HG02588 (cell line): ENCODE data around the gene CASP9.

ENCODE experiments used
- ATAC-seq: cut with Tn5 transposase; IDR thresholded peaks from one replicate; pipeline ENCODE4 v1.9.1; 2021; ENCODE audit warnings: mild to moderate bottlenecking, moderate library complexity; ENCODE audit not compliant: unreplicated experiment

Gene CASP9

DNA sequence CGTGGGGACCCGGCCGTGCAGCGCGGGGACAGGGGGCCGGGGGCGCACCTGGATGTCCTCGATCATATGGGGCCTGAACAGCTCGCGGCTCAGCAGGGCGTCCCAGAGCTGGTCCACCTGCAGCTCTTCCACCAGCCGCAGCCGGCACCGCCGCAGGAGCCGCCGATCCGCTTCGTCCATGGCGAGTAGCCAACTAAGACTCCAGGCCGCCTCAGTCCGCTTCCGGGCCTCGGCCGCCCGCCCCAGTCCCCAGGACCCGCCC, at the start of gene CASP9:
CASP9 (minus strand) TSS at position 195 of the 262 bp plus-strand sequence; CDS start at position 180, 15 bp downstream.
- ATAC-seq = no peak

DNA sequence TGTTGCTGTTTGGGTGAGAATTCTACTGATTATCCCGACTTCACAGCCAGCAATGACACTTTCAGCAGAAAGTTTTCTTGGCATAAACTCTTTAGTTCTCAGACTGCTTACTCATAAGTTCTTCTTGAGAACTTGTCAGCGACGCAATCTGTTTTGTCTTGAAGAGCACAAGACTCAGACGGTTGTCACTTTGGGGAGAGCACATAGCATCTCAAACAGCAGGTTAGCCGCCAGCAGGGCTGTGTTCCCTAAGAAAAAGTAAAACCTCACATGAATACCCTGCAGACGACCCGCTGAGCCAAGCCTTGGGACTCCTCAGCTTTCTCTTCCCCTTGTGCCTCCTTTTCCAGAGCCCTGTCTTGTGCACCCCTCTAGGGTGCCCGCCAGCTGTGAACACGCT, 49.5 kb upstream of the CASP9 start:
- no peak for ATAC-seq

DNA sequence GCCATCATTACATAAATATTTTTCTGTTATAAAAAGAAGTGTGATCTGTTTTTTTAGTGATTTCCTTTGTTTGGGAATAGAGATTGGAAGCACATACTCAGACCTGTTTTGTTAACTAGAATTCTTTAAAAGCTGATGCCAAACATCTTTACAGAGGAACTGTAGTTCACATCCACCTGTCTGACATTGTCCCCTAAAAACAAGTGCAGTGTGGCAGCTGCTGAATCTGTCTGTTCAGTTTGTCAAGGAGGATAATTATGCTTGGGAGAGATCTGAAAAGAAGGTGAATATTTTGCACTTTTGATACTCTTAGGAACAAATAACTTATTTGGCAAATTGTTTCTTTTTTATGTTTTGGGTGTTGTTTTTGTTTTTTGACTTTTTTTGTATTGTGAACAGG, 47.3 kb upstream of the CASP9 start:
- no peak for ATAC-seq

DNA sequence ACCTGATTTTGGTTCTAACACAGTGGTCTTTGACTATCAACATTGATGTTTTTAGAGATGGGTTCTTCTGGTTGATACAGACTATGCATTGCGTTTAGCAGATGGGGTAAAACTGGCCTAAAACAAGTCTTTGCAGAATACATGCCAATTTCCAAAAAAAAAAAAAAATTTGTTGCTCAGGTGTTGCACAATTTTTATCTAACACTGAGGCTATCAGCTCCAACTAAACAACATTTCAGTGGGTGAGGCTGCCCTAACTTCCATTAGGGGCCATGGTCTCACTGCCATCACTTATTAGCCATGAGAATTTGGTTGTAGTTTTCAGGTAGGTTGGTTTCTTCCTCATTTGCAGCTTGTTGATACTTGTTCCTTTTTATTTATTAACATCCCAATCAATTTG, 46.8 kb upstream of the CASP9 start:
- ATAC-seq = no peak

DNA sequence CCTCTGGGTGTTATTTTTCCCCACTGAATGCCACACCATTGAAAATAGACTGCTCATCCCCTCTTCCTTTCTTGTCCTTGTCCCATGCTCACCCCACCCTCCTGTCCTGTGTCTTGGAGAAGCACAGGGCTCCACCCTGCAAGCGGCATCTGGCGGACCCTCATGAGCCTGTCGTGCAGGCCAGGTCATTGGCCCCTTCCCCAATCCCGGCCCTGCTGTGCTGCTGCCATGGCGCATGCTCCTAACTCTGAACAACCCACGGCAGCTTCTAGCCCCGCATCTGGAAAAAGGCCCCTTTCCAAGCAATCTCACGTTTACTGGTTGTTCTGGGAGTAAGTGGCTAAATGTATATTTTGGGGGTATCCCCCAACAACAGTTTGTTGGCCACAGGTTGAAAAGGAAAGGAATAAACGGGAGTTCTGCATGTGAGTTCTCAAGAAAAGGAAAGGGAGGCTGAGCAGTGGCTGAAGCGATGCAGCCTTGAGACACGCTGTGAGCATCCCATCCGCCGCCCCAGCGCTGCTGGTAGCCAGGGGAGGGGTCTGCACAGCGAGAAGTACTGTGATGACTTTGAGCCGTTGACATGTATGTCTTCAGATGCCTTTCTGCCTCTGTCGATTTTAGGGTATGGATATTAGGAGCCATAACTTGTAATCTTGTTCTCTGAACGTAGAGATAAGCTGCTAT, 44.5 kb upstream of the CASP9 start:
- ATAC-seq = no peak

DNA sequence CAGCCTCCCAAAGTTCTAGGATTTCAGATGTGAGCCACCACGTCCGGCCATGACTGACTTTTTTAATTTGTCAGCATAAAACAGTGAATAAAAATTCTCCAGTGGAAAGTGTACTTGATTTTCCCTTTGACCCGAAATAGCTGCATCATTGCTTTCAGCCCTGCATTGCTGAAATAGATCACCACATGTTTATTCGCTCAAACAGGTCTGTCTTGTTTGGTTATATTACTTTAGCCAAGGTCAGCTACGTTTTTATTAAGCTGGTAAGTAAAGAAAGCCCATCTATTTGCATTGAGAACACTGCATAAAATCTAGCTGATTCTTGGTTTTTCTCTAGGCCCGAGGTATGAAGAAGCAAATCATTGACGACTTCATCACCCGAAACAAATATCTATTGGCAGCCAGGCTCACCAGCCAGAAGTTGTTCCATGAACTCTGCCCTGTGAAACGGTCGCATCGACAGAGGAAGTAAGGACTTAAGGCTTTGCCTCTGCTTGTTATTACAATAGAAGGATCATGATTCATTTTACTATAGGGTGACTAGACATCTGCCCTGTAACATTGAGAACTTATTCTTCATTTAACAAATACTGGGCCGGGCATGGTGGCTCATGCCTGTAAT, 35.3 kb upstream of the CASP9 start:
- ATAC-seq = no peak

DNA sequence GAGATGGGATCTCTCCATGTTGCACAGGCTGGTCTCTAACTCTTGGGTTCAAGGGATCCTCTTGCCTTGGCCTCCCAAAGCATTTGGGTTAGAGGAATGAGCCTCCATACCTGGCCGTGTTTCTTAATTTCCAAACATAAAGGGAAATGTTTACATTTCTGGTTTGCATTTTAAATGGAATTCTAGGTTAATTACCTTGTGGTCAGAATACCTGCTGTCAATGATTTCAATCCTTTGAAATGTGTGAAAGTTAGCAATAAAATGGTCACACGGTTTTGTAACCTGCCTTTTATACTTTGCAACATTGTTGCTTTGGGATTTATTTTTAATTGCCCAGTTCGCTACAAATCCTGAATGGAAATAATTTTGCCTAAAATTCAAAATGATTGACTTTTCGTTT, 34.5 kb upstream of the CASP9 start:
- no peak for ATAC-seq

DNA sequence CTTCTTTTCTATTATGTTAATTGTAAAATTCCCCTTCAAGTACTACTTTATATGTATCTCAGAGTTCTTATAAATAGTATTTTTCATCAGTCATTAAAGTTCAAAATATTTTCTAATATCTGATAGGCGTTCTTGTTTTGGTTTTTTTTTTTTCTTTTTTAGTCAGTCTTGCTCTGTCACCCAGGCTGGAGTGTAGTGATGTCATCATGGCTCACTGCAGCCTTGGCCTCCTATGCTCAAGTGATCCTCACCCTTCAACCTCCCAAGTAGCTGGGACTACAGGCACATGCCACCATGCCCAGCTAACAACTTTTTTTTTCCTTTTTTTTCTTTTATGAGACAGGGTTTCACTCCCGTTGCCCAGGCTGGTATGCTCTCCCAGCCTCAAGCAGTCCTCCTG, 33.6 kb upstream of the CASP9 start:
- ATAC-seq = no peak

DNA sequence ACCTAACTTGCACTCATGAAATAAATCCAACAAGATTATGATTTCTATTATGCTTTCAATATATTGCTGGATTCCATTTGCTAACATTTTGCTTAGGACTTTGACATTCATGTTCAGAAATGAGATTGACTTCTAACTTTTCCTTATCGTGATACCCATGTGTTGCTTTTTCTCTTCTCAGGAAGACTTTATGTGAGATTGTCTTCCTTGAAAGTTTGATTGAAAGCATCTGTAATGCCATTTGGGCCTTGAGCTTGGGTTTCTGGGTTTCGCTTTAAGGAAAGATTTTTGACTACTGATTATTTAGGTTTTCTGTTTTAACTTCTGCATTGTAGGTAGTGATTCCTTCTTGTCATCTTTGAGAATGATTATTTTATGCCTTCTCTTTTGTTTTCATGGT, 33.0 kb upstream of the CASP9 start:
- no peak for ATAC-seq

DNA sequence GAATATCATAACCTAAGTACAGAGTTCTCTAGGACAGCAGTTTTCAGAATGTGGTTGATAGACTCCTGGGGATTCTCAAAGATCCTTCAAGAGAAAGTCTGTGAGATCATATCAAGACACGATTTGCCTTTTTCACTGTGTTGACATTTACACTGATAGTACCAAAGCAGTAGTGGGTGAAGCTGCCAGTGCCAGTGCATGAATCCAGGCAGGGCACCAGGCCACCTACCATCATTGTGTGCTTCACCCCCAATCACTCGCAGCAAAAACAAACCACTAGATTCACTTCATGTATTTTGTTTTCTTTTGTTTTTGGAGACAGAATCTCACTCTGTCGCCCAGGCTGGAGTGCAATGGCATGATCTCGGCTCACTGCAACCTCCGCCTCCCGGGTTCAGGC, 26.6 kb upstream of the CASP9 start:
- no peak for ATAC-seq

DNA sequence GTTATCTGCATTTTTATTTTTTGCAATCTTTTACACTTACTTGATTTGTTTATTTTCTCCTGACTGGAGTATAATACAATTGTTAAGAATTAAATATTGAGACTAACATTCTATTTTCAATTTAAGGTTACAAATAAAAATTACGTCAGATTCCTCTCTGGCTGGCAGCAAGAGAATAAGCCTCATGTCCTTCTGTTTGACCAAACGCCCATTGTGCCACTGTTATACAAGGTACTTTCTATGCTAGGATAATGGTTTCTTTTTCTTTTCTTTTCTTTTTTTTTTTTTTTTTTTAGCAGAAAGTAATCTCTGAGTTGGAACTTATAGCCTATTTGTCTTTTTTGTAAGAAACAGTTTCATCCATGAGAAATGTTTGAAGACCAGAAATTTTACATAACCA, 22.6 kb upstream of the CASP9 start:
- ATAC-seq = no peak

DNA sequence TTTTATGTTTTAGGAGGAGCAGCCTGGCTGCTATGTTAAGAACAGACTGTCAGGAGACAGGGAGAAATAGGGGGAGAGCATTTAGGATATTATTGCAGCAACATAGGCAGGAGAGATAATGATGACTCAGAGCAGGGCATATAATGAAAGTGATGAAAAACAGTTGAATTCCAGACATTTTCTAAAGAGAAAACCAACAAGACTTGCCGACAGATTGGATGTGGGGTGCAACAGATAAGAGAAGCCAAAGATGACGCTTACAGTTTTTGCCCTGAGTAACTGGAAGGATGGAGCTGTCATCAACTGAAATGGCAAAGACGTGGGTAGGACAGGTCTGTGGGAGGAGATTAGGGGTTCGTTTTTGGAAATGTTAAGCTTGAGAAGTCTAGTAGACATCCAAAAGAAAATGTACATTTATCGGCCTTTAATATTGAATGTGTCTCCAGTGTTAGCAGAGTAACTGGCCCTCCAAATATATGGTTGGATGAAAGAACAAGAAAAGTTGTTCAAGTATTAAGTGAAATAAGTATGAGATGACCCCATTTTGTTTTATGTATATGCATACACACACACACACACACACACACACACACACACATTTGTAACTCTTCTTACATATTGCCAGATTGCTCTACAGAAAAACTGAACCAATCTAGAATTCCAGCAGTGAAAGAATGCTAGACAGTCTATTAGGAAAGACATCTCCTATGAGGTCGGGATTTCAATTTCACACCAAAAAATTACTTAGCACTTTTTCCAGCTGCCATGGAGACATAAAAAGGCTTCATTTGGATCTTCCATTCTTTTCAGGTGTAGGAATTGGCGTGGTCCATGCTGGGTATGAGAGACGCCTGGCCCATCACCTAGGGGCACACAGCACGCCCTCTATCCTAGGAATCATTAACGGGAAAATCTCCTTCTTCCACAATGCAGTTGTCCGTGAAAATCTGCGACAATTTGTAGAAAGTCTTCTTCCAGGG, 19.9 kb upstream of the CASP9 start:
- no peak for ATAC-seq

DNA sequence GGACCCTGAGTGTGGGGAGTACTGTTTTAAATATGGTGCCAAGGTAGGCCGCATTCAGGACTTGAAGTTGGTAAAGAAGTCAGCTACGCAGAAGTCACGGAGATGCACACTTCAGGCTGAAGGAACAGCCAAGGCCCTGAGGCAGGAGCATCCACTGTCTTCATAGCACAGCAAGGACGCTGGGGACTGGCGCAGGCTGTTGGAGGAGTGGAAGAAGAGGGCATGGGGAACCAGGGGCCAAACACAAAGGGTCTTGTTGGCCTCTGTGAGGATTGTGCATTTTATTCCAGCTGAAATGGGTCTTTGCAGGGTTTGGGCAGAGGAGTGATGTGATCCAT, 19.2 kb upstream of the CASP9 start:
- no peak for ATAC-seq

DNA sequence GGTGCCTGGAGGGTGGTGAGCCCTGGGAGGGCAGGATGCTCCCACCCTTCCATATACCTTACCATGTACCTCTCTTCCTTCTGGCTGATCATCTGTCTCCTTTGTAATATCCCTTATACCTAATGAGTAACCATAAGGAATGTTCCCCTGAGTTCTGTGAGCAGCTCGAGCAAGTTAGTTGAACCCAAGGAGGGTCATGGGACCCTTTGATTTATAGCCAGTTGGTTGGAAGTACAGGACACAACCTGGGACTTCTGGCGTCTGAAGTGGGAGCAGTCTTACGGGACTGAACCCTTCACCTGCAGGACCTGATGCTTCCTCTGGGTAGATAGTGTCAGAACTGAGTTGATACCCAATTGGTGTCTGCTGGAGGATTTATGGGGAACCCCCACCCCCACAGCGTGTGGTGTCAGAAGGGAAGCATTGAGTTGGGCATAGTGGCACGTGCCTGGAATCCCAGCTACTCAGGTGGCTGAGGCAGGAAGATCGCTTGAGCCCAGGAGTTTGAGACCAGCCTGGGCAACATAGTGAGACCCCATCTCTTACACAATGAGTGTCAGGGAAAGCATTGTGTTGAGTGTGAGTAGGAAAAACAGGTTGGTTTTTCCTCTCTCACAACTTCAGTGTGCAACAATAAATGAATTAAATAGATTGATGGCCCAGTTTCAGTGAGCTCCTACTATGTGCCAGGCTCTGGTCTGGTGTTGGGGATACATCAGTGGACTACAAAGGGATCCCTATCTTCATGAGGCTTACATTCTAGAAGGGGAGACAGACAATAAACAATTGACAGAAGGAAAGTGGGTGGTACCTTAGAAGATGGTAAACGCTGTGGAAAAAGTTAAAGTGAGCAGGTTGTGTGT, 18.6 kb upstream of the CASP9 start:
- ATAC-seq = no peak

DNA sequence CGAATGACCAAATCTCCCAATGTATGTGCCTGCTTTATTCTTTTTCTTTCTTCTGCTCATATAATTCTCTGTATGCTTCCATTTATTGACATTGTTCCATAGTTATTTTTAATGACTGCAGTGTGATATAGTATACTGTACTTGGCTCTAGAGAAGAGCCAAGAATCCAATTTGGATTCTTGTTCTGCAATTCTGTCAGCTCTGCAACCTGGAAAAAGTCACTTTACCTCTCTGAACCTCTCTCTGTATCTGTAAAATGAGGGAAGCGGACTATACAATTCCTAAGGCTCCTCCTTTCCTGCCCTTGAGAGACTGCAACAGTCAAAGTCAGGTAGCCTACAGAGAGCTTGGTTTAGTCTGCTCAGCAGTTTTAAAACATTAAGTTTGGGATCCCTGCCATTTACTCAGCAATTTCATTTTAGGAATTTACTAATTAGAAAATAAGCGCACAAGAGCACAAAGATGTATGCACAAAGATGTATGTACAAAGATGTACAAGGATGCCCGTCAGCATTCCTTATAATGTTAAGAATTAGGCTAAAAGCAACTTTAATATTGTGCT, 17.3 kb upstream of the CASP9 start:
- ATAC-seq = no peak

DNA sequence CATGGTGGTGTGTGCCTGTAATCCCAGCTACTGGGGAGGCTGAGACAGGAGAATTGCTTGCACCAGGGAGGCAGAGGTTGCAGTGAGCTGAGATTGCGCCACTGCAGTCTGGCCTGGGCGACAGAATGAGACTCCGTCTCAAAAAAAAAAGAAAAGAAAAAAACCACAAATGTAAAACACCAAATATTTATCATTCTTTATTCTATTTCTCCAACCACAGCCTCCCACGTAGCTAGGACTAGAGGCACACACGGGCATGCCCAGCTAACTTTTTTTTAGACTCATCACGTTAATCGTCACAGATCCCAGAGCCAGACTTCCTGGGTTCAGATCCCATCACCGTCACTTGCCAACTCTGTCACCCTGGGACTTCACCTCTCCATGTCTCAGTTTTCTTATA, 16.2 kb upstream of the CASP9 start:
- no peak for ATAC-seq

DNA sequence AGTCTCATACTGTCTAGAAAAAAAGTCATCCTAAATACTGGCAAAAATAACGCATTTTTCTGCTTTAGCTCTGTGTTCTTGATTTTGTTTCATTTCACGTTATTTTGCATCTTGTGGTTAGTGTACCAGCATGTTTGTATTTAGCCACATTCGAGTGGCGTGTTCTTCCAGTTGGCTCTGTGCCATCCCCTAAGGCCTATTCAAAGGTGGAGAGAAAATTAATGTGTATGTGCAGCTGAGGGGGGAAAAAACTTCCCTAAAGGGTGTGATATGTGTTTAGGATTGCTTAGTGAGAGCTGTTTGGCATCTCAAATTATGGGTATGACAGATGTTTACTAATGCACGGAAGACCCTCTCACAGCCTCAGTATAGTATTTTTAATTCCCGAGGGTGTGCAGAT, 14.8 kb upstream of the CASP9 start:
- no peak for ATAC-seq

DNA sequence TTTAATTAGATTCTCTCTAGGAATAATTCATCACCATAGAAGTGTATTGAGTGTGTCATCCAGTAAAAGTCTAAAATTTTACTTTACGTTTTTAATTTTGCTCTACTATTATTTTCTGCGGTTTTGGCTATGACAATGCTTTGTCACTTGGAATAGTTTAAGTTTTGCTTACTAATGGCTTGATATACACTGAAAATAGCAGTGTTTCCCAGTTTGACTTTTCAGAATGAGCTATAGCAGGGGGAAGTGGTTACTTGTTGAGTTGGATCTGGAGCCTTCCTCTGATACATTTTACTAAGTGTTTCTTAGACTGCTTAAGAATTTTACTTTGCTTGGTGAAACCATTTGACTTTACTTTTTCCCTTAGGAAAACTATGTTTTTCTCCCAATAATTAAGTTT, 7.7 kb upstream of the CASP9 start:
- ATAC-seq = no peak

DNA sequence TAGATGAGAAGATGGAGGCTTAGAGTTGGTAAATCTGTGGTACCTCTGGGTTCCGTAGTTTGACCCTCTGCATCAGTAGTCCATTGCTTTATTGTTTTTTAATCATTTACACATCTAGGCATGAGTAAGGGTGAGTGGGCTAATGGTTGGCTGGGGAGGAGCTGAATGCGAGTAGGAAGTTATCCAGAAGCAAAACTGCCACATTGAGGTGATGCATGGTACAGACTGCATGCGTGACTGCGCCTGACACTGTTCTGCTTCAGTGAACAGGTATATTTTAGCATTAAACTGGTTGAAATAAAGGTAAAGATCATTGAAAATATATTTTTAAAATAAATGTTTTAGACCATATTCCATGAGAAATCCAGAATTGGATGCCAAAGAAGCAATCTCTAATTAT, 7.0 kb upstream of the CASP9 start:
- no peak for ATAC-seq

DNA sequence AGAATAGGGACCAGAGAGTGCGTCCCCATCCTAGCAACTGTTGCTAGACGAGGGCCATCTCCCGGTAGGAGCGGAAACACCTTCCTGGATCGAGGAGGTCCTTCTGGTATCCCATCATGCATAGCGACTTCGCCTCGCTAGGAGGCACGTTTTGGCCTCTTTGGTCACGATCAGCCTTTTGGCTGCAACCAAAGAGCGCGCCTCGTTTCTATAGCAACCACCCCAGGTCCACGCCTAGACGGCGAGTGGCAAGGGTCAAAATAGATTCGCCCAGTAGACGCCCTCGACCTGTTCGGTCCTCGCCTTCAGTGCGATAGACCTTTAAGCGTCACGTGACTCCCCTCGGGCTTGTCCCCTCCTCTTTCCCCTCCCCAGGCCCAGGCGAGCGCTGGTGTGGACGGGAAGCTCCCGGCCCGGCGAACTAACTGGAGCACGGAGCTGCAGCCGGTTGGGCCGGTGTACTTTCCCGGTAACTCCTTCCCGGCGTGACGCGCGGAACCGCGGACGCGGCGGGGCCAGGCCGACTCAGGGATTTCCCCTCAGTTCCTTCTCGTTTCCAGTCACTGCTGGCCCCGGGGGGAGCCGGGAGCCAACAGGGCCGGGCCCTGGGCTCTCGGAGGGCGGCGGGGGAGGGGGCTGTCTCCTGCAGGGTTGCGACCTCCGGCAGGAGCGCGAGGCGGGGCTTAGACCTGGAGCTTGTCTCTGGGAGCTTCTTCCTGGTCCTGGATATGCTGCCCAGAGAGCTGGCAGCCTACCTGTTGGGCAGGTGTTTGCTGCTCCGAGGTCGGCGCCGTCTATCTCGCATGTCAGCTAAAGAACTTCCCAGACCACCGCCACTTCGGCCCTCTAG, 2.7 kb upstream of the CASP9 start, which contains the start of gene DNAJC16:
DNAJC16 (plus strand) TSS at position 359 of the 850 bp plus-strand sequence. CDS start 2,258 bp downstream, outside the sequence.
- ATAC-seq = peak; percentile 47
